Measurements from ENCODE around the gene ZSCAN21.

- TF ChIP-seq CTCF (IDR thresholded peaks at IDR 0.05), result no peak
- TF ChIP-seq POLR2A (IDR thresholded peaks at IDR 0.05), result no peak
These were observed 25.8 kb downstream of the ZSCAN21 start for GRCh38 chr7:100075418-100075817.
